Sigmoid colon (tissue), 7 donors: Measurements from ENCODE around the gene NR1H3. TPM values are rescaled to one million over a fixed set of nuclear protein-coding genes. Genes with fewer than 3 reads are reported as not detected.

Experiments
- DNase-seq: peaks from one replicate; pipeline ENCODE4 v3.0.0-alpha.2; 2019
- H3K27ac ChIP-seq, 4 donors: fragments of 200-600 bp; sonication (generic); one replicate each; pipeline ENCODE4 v1.5.1; 2016 to 2019; ENCODE audit warnings: mild to moderate bottlenecking in 1 of 4
- H3K27me3 ChIP-seq, 3 donors: fragments of 200-600 bp; sonication (generic); one replicate each; pipeline ENCODE4 v1.5.1; 2019; ENCODE audit warnings: mild to moderate bottlenecking in 1 of 3
- H3K36me3 ChIP-seq, 4 donors: fragments of 200-600 bp; sonication (generic); one replicate each; pipeline ENCODE4 v1.5.1; 2016 to 2019
- H3K4me1 ChIP-seq, 4 donors: fragments of 200-600 bp; sonication (generic); one replicate each; pipeline ENCODE4 v1.5.1; 2017 to 2019
- H3K4me3 ChIP-seq, 4 donors: fragments of 200-600 bp; sonication (generic); one replicate each; pipeline ENCODE4 v1.5.1; 2017 to 2019; ENCODE audit warnings: mild to moderate bottlenecking in 2 of 4, moderate library complexity in 1 of 4
- H3K9me3 ChIP-seq, 4 donors: fragments of 200-600 bp in 3 of 4; sonication (generic) in 3 of 4; one replicate each; pipeline versions ENCODE4 v1.5.1 to v1.6.1; 2013 to 2019
- CTCF ChIP-seq, 4 experiments: fragments of 450-650 bp in 3 of 4; fragments of 200-600 bp in 1 of 4; IDR thresholded peaks; one replicate each; pipeline ENCODE4 v1.5.1; 2016 to 2019; ENCODE audit warnings: antibody characterized with exemption in 4 of 4, mild to moderate bottlenecking in 3 of 4, moderate library complexity in 2 of 4
- EP300 ChIP-seq, 4 donors: sonication (generic); formaldehyde crosslinking; IDR thresholded peaks; one replicate each; pipeline ENCODE4 v1.6.1; 2017; ENCODE audit warnings: antibody characterized with exemption in 4 of 4
- POLR2A ChIP-seq, 2 donors: fragments of 450-650 bp; IDR thresholded peaks; one replicate each; pipeline ENCODE4 v1.6.1; 2016; ENCODE audit warnings: antibody characterized with exemption in 2 of 2, mild to moderate bottlenecking in 2 of 2, moderate library complexity in 2 of 2
- POLR2AphosphoS5 ChIP-seq, 4 donors: sonication (generic); formaldehyde crosslinking; IDR thresholded peaks; one replicate each; pipeline ENCODE4 v1.6.1; 2017; ENCODE audit warnings: antibody characterized with exemption in 4 of 4
- WGBS, 2 donors: extraction: QIAGEN DNeasy Blood & Tissue Kit; methylation state at CpG; one replicate each; pipeline ENCODE4 v1.1.7; 2013; 5-methylcytosine and 5-hydroxymethylcytosine counted together
- intact Hi-C: fragments of 100-400 bp; cut with DNase I; formaldehyde crosslinking; loops from one replicate; pipeline ENCODE4 v1.15.1; 2023
- polyA plus RNA-seq, 3 donors: library from polyadenylated mRNA; stranded (reverse); fragments of 200-250 nt; gene quantifications; one replicate each; pipeline ENCODE4 v1.2.3, GENCODE V29; 2013
- total RNA-seq, 4 donors: library from RNA; depleted of rRNA; stranded (reverse); fragments of >200 nt; gene quantifications; one replicate each; pipeline ENCODE4 v1.1.0, GENCODE V29; 2016
- donor health status: healthy with polysubstance abuse.
- donor health status: Bipolar disorder and iron deficiency.
- donor health status: healthy.

Gene NR1H3
- total and polyA plus RNA-seq, 7 donors, result 30.3 to 90.1 (median 54.5) TPM

GRCh38 chr11:47229161-47229560 lies 28.6 kb upstream of the NR1H3 start:
- peaks cover 0 to 60% (median 4%) of the 10 kb centered on the region in 4 donors for H3K36me3 ChIP-seq
- H3K4me1 ChIP-seq, result peaks cover 0 to 6% (median 4%) of the 10 kb centered on the region in 4 donors
- TF ChIP-seq POLR2A (IDR thresholded peaks at IDR 0.05) (no peak), CTCF (IDR thresholded peaks at IDR 0.05) (no peak), POLR2AphosphoS5 (IDR thresholded peaks at IDR 0.05) (no peak), EP300 (IDR thresholded peaks at IDR 0.05) (no peak)
- no peaks in the 10 kb centered on the region for H3K9me3 ChIP-seq
- no peak for DNase-seq
- H3K27ac ChIP-seq, result no peak overlapping the region
- no peak overlapping the region for H3K4me3 ChIP-seq
- WGBS, 2 donors, result 96 to 97% methylated on average over 8 of the region's 8 CpGs
- no peaks in the 10 kb centered on the region for H3K27me3 ChIP-seq
- intact Hi-C loops, result no loop called here

GRCh38 chr11:47233051-47233450 lies 24.7 kb upstream of the NR1H3 start:
- no peak for DNase-seq
- H3K4me1 ChIP-seq, result peaks cover 0 to 17% (median 12%) of the 10 kb centered on the region in 4 donors
- no peak for TF ChIP-seq EP300 (IDR thresholded peaks at IDR 0.05)
- no peak for TF ChIP-seq POLR2A (IDR thresholded peaks at IDR 0.05)
- no peak for TF ChIP-seq CTCF (IDR thresholded peaks at IDR 0.05)
- no peak for TF ChIP-seq POLR2AphosphoS5 (IDR thresholded peaks at IDR 0.05)
- no peaks in the 10 kb centered on the region for H3K27me3 ChIP-seq
- H3K27ac ChIP-seq, result no peak overlapping the region
- intact Hi-C loops, result no loop called here
- H3K9me3 ChIP-seq, result no peaks in the 10 kb centered on the region
- H3K4me3 ChIP-seq, result no peak overlapping the region
- 90 to 93% methylated on average over 4 of the region's 4 CpGs for WGBS, 2 donors
- H3K36me3 ChIP-seq, result peaks cover 0 to 43% (median 4%) of the 10 kb centered on the region in 4 donors

GRCh38 chr11:47233989-47234668 lies 23.7 kb upstream of the NR1H3 start:
- no peak for TF ChIP-seq EP300 (IDR thresholded peaks at IDR 0.05)
- TF ChIP-seq CTCF (IDR thresholded peaks at IDR 0.05), result peak in 1 of 4 experiments; percentile 22
- H3K36me3 ChIP-seq, result peaks cover 5 to 48% (median 9%) of the 10 kb centered on the region in 4 donors
- peaks cover 0 to 17% (median 12%) of the 10 kb centered on the region in 4 donors for H3K4me1 ChIP-seq
- H3K4me3 ChIP-seq, result peak overlapping the region in 2 of 4 donors; percentile 3 to 12
- 62 to 80% methylated on average over 11 of the region's 11 CpGs for WGBS, 2 donors
- intact Hi-C loops, result no loop called here
- peak overlapping the region; percentile 18 to 67 (median 58) for H3K27ac ChIP-seq
- H3K27me3 ChIP-seq, result no peaks in the 10 kb centered on the region
- no peaks in the 10 kb centered on the region for H3K9me3 ChIP-seq
- DNase-seq, result no peak

- H3K27ac ChIP-seq, result peak overlapping the region; percentile 18 to 67 (median 58)
- intact Hi-C loops, result no loop called here
- peaks cover 0 to 17% (median 12%) of the 10 kb centered on the region in 4 donors for H3K4me1 ChIP-seq
- peak overlapping the region in 2 of 4 donors; percentile 3 to 12 for H3K4me3 ChIP-seq
- TF ChIP-seq POLR2AphosphoS5 (IDR thresholded peaks at IDR 0.05) (peak in 1 of 4 donors; percentile 18), CTCF (IDR thresholded peaks at IDR 0.05) (no peak), POLR2A (IDR thresholded peaks at IDR 0.05) (no peak), EP300 (IDR thresholded peaks at IDR 0.05) (no peak)
- no peaks in the 10 kb centered on the region for H3K9me3 ChIP-seq
- peaks cover 10 to 48% (median 14%) of the 10 kb centered on the region in 4 donors for H3K36me3 ChIP-seq
- no peaks in the 10 kb centered on the region for H3K27me3 ChIP-seq
- peak; percentile 85 for DNase-seq
- WGBS, 2 donors, result 60 to 67% methylated on average over 12 of the region's 12 CpGs
These were observed 23.1 kb upstream of the NR1H3 start for GRCh38 chr11:47234669-47235100.
